ENCODE results near the gene TUT4.

The TUT4 gene

DNA sequence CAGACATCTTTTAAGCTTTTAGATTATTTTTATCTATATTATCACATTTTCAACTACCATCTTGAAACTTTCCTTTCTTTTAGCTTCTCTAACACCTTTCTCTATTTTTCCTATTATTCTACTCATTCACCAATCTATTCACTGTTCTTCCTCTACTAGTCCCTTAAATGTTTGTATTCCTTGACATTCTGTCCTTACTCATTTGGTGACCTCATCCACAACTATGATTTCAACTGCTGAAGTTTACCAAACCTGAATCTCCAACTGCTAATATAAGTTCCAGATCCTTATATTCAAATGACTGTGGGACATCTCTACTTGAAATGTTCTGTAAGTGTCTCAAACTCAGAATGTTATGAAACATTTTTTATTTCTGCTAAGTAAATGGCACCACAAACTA lies 49.2 kb downstream of the TUT4 start:
- no peak overlapping the region for H2AFZ ChIP-seq (ENCODE audit: low read length)
- H3K27me3 ChIP-seq (ENCODE audit: insufficient read depth, low read length) = no peaks in the 10 kb centered on the region
- H3K79me2 ChIP-seq (ENCODE audit: insufficient read depth, low read length) = no peaks in the 10 kb centered on the region
- no peaks in the 10 kb centered on the region for H3K9me3 ChIP-seq (ENCODE audit: low read length)
- no peak overlapping the region for H3K27ac ChIP-seq (ENCODE audit: low read depth, low read length, poor library complexity, severe bottlenecking)
- no peak overlapping the region for H3K4me3 ChIP-seq (ENCODE audit: low read depth, low read length, poor library complexity, severe bottlenecking)
- TF ChIP-seq, protein P1, sequence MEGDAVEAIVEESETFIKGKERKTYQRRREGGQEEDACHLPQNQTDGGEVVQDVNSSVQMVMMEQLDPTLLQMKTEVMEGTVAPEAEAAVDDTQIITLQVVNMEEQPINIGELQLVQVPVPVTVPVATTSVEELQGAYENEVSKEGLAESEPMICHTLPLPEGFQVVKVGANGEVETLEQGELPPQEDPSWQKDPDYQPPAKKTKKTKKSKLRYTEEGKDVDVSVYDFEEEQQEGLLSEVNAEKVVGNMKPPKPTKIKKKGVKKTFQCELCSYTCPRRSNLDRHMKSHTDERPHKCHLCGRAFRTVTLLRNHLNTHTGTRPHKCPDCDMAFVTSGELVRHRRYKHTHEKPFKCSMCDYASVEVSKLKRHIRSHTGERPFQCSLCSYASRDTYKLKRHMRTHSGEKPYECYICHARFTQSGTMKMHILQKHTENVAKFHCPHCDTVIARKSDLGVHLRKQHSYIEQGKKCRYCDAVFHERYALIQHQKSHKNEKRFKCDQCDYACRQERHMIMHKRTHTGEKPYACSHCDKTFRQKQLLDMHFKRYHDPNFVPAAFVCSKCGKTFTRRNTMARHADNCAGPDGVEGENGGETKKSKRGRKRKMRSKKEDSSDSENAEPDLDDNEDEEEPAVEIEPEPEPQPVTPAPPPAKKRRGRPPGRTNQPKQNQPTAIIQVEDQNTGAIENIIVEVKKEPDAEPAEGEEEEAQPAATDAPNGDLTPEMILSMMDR (IDR thresholded peaks at IDR 0.05; ENCODE audit: low read length) = no peak
- TF ChIP-seq EZH2 (IDR thresholded peaks at IDR 0.05; ENCODE audit: borderline replicate concordance, low read length) = no peak
- H3K9me2 ChIP-seq (ENCODE audit: low read depth, low read length) = no peaks in the 10 kb centered on the region
- H3K4me1 ChIP-seq (ENCODE audit: insufficient read depth, low read length, severe bottlenecking) = no peaks in the 10 kb centered on the region
- no peaks in the 10 kb centered on the region for H3F3A ChIP-seq (ENCODE audit: insufficient read depth, low read length)
- H4K20me1 ChIP-seq (ENCODE audit: insufficient read depth, low read length) = no peaks in the 10 kb centered on the region
- H3K36me3 ChIP-seq (ENCODE audit: insufficient read depth, low read length) = peaks cover 33% of the 10 kb centered on the region
- H3K4me2 ChIP-seq (ENCODE audit: low read length) = no peak overlapping the region
- no peak overlapping the region for H3K9ac ChIP-seq (ENCODE audit: low read length)

DNA sequence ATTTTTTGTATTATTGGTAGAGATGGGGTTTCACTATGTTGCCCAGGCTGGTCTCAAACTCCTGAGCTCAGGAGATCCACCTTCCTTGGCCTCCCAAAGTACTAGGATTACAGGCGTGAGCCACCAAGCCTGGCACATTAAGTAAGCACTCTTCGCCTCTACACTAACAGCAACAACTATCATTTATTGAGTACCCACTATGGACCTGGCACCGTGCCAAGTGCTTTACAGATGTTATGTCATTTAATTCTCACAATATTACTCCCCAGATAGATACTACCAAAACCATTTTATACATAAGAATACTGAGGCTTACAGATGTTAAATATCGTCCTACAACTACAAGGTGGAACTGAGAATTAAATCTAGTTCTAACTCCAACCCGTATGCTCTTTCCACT lies 50.1 kb downstream of the TUT4 start:
- H3F3A ChIP-seq (ENCODE audit: insufficient read depth, low read length) = no peaks in the 10 kb centered on the region
- no peaks in the 10 kb centered on the region for H3K9me2 ChIP-seq (ENCODE audit: low read depth, low read length)
- H3K4me1 ChIP-seq (ENCODE audit: insufficient read depth, low read length, severe bottlenecking) = no peaks in the 10 kb centered on the region
- no peaks in the 10 kb centered on the region for H3K9me3 ChIP-seq (ENCODE audit: low read length)
- no peak overlapping the region for H3K27ac ChIP-seq (ENCODE audit: low read depth, low read length, poor library complexity, severe bottlenecking)
- no peaks in the 10 kb centered on the region for H3K27me3 ChIP-seq (ENCODE audit: insufficient read depth, low read length)
- H4K20me1 ChIP-seq (ENCODE audit: insufficient read depth, low read length) = no peaks in the 10 kb centered on the region
- H3K4me3 ChIP-seq (ENCODE audit: low read depth, low read length, poor library complexity, severe bottlenecking) = no peak overlapping the region
- H3K36me3 ChIP-seq (ENCODE audit: insufficient read depth, low read length) = peaks cover 33% of the 10 kb centered on the region
- no peak overlapping the region for H2AFZ ChIP-seq (ENCODE audit: low read length)
- TF ChIP-seq, protein P1 (IDR thresholded peaks at IDR 0.05; ENCODE audit: low read length) = no peak
- TF ChIP-seq EZH2 (IDR thresholded peaks at IDR 0.05; ENCODE audit: borderline replicate concordance, low read length) = no peak
- H3K4me2 ChIP-seq (ENCODE audit: low read length) = no peak overlapping the region
- no peak overlapping the region for H3K9ac ChIP-seq (ENCODE audit: low read length)
- no peaks in the 10 kb centered on the region for H3K79me2 ChIP-seq (ENCODE audit: insufficient read depth, low read length)

DNA sequence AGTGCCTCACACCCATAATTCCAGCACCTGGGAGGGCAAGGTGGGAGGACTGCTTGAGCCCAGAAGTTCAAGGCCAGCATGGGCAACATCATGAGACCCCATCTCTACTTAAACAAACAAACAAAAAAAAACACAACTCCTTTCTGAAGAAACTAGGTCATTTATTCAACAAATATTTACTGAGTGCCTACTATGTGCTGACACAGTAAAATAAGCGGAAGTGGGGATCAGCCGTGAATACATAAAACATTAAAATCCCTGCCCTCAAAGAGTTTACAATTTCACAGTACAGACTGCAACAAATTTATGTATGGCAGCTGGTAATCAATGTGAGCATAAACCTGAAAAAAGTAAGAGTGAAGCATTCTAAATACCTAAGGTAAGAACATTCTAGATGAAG lies 65.3 kb downstream of the TUT4 start:
- H3K79me2 ChIP-seq (ENCODE audit: insufficient read depth, low read length) = no peaks in the 10 kb centered on the region
- H3K27me3 ChIP-seq (ENCODE audit: insufficient read depth, low read length) = no peaks in the 10 kb centered on the region
- no peaks in the 10 kb centered on the region for H3K4me1 ChIP-seq (ENCODE audit: insufficient read depth, low read length, severe bottlenecking)
- no peak overlapping the region for H2AFZ ChIP-seq (ENCODE audit: low read length)
- no peak overlapping the region for H3K4me2 ChIP-seq (ENCODE audit: low read length)
- no peak overlapping the region for H3K9ac ChIP-seq (ENCODE audit: low read length)
- no peaks in the 10 kb centered on the region for H4K20me1 ChIP-seq (ENCODE audit: insufficient read depth, low read length)
- H3K36me3 ChIP-seq (ENCODE audit: insufficient read depth, low read length) = peaks cover 48% of the 10 kb centered on the region; the same call in 1 of the 2 replicates
- H3F3A ChIP-seq (ENCODE audit: insufficient read depth, low read length) = no peaks in the 10 kb centered on the region
- TF ChIP-seq, protein P1 (IDR thresholded peaks at IDR 0.05; ENCODE audit: low read length) = no peak
- TF ChIP-seq EZH2 (IDR thresholded peaks at IDR 0.05; ENCODE audit: borderline replicate concordance, low read length) = no peak
- no peak overlapping the region for H3K4me3 ChIP-seq (ENCODE audit: low read depth, low read length, poor library complexity, severe bottlenecking)
- no peaks in the 10 kb centered on the region for H3K9me3 ChIP-seq (ENCODE audit: low read length)
- H3K9me2 ChIP-seq (ENCODE audit: low read depth, low read length) = no peaks in the 10 kb centered on the region
- H3K27ac ChIP-seq (ENCODE audit: low read depth, low read length, poor library complexity, severe bottlenecking) = no peak overlapping the region
